ENCODE results near the gene PRDM5.

Gene PRDM5

DNA sequence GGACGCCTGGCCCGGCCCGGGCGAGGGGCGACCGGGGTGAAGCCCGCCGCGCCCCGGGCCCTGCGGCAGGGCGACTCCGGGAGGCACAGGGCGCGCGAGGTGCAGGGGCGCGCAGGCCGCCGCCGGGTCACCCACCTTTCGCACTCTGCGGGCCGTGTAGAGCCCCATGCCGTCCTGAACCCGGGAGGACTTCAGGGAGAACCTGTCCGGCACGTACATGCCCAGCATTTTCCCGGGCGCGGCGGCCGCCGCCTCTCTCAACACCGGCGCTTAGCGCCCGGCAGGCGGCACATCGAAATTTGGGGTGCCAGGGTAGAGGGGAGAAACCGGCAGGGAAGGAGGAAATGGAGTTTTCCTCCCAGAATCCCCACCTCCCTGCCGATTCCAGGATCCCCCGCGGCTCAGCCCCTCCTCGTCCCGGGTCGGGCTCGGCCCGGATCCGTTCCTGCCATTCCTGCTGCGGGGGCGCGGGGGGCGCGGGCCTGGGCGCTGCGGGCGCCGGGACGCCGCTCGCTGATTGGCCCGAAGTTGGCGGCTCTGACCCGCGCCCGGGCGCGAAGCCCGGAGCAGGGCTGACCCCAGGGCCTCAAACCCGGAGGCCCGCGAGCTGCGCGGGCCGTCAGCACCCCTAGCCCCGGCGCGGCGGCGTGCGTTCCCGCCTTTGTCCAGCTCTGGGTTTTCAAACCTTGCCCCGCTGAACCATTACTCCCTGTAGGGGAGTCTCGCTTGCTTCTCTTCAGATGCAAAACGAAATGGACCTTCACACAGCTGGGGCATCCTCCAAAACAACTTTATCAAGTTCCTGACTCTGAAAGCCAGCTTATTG, at the start of gene PRDM5:
Gene PRDM5, minus strand, starts transcription at position 346 of the 826 bp plus-strand sequence. Its CDS starts 118 bp downstream, at position 228.
- DNase-seq = no peak

- no peak for DNase-seq
Measured at GRCh38 chr4:120971884-120972283, 49.4 kb upstream of the PRDM5 start.

DNA sequence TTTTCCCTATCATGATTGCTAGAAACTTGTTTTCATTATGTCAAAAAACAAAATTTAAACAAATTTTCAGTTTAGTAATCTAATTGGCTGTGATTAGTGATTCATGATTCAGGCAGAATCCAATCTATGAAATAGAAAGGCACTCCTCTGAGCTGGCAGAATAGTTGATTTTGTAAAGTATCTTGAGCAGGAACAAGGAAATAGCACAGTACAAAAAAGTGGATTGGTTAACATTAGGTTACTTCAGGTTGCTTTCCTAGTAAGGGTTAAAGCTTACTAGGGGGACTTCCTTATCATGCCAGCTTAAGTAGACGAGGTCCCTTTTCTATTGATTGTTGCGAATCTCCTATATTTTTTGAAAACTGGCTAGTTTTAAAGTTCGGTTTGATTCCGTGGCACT, 43.4 kb upstream of the PRDM5 start:
- DNase-seq = no peak

- DNase-seq = no peak
Measured at GRCh38 chr4:120964596-120964995, 42.1 kb upstream of the PRDM5 start.

GRCh38 chr4:120963449-120963848, 40.9 kb upstream of the PRDM5 start:
- DNase-seq = no peak

GRCh38 chr4:120960656-120961267, 38.2 kb upstream of the PRDM5 start:
- DNase-seq = no peak

- no peak for DNase-seq
Measured at GRCh38 chr4:120948382-120948781, 25.9 kb upstream of the PRDM5 start.

DNA sequence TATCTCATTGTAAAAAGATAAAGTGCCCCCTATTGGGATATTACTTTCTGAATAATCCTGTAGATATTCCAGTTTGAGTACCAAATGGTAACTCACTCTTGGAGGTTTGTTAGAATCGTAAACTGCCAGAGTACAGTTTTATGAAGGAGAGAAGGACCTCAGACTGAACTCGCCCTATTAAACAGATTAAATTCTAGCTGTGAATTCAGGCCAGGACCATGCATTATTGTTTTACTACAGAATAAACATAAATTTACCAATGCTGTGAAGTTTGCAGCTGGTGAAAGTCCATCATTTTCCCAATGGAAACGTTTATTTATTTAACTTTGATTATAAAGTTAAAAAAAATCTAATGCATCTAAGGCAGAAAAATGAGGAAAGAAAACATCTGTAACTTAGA, 20.2 kb upstream of the PRDM5 start:
- no peak for DNase-seq

GRCh38 chr4:120940547-120940946, 18.0 kb upstream of the PRDM5 start:
- no peak for DNase-seq

- DNase-seq = no peak
Measured at GRCh38 chr4:120939693-120940092, 17.2 kb upstream of the PRDM5 start.

GRCh38 chr4:120929847-120930246, 7.3 kb upstream of the PRDM5 start:
- DNase-seq = no peak

- DNase-seq = no peak
Measured at GRCh38 chr4:120927801-120928409, 5.4 kb upstream of the PRDM5 start.

- DNase-seq = no peak
Measured at GRCh38 chr4:120926358-120927025, 4.0 kb upstream of the PRDM5 start.

DNA sequence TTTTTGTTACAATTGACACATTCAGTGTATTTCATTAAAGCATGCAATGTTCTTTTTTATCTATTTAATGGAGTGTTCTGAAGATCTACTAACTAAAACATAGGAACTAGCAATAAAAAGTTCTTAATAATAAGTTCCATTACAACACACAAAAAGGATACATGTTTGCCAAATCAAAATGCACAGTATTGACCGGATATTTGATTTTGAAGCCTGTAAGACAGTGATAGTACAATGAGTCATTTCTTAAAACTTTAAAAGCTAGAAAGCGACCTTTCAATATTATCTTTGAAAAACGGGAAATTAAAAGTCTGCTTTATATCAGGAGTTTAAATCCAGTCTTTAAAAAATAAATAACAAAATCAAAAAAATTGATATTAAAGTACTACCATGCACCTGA, 2.4 kb upstream of the PRDM5 start:
- DNase-seq = no peak

DNA sequence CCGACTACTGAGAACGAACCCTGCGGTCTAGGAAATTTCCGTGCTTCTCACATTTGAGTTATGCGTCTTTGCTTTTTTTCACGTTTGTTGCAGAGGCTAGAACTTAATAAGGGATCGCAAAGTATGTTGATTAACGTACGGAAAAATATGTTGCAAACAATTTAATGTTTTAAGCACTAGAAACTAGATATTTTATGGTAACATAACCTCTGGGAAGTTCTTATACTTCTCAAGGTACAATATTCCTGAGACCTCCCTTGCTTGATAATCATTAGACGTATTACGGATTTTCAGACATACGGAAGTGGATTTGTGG, 639 bp upstream of the PRDM5 start:
- DNase-seq = no peak

- no peak for DNase-seq
Measured at GRCh38 chr4:120921456-120922380, 808 bp downstream of the PRDM5 start.

GRCh38 chr4:120920666-120921065, 1.9 kb downstream of the PRDM5 start:
- no peak for DNase-seq

GRCh38 chr4:120919358-120919757, 3.2 kb downstream of the PRDM5 start:
- DNase-seq = no peak

DNA sequence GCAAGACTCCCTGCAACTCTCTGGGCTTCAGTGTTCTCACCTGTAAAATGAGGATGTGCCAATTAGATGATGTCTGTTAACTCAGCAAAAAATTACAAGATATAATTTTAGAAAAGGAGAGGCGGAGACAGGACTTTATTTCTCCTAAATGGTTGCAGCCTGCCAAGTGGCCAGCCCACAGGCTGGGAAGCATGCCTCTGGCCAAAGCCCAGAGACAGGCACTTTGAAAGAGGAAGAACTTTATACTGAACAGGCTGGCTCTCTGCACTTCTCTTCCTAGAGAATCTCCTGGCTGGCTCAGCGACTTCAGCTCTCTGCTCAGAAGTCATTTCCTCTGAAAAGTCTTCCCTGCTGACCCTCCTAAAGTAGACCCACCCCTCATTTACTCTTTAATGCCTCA, 3.7 kb downstream of the PRDM5 start:
- DNase-seq = no peak

- no peak for DNase-seq
Measured at GRCh38 chr4:120918092-120918491, 4.4 kb downstream of the PRDM5 start.

GRCh38 chr4:120916937-120917336, 5.6 kb downstream of the PRDM5 start:
- DNase-seq = no peak

DNA sequence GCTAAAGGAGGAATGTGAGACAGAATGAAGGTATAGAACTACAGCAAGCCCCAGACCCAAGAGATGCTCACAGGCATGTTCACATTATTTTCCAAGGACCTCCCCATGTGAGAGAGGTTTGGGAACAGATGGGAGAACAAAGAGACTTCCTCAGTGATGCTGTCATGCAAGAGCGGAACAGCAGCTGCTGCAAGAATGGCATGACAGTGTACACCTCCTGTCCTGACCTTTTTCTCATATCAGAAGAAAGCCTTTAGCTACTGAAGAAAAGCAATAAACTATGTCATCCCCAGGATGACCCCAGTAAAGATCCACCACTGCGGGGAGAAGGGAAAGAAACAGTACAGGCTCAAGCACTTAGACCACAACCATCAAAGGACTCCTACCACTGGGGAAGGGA, 7.2 kb downstream of the PRDM5 start:
- DNase-seq = no peak

DNA sequence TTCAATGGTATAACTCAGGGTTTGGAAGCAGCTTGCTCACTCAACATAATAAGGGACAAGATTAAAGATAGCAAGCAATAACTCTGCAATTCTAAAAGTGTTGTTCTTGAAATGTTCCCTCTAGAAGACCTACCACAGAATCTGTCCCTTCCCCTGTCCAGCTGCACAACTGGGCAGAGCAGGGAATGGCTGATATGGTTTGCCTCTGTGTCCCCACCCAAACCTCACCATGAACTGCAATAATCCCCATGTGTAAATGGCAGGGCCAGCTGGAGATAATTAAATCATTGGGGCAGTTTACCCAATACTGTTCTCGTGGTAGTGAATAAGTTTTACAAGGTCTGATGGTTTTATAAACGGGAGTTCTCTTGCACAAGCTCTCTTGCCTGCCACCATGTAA, 19.1 kb downstream of the PRDM5 start:
- DNase-seq = no peak

Measured in NCI-H526 treated with DMSO at 0.1 percent for 48 hours (cell line).